ENCODE results near the gene FPR2. TPM values are rescaled to one million over a fixed set of nuclear protein-coding genes. Genes with fewer than 3 reads are reported as not detected.

FPR2 gene
- total and polyA plus RNA-seq, 2 donors (not counting 3 experiments of a cell fraction or from before 2014, with no cell fraction given): not detected

GRCh38 chr19:51716925-51717324 lies 44.1 kb upstream of the FPR2 start:
- H2AFZ ChIP-seq (ENCODE audit: low read depth, low read length): no peak overlapping the region
- H3K36me3 ChIP-seq (ENCODE audit: control insufficient read depth in 2 of 2, extremely low read depth in 1 of 2, insufficient read depth in 2 of 2, low read length in 2 of 2): no peaks in the 10 kb centered on the region
- H3K79me2 ChIP-seq (ENCODE audit: control insufficient read depth, insufficient read depth, low read length): no peaks in the 10 kb centered on the region
- no peak for TF ChIP-seq EZH2 (IDR thresholded peaks at IDR 0.05; ENCODE audit: borderline replicate concordance, low read depth, low read length, severe bottlenecking)
- no peak for TF ChIP-seq FOS (IDR thresholded peaks at IDR 0.05; ENCODE audit: borderline replicate concordance, insufficient read depth, low read length)
- no peak for TF ChIP-seq CTCF (IDR thresholded peaks at IDR 0.05; ENCODE audit: extremely low read depth in 1 of 2, insufficient read depth in 1 of 2, low read depth in 1 of 2, low read length in 2 of 2)
- TF ChIP-seq JUN (IDR thresholded peaks at IDR 0.05; ENCODE audit: borderline replicate concordance, insufficient read depth, insufficient read length, low read depth): no peak
- TF ChIP-seq MYC (IDR thresholded peaks at IDR 0.05; ENCODE audit: low read depth, low read length): no peak
- no peak for TF ChIP-seq POLR2AphosphoS5 (IDR thresholded peaks at IDR 0.05; ENCODE audit: insufficient read depth, low read depth, low read length)
- TF ChIP-seq POLR2A (IDR thresholded peaks at IDR 0.05; ENCODE audit: low read depth, low read length): no peak
- TF ChIP-seq MAX (IDR thresholded peaks at IDR 0.05; ENCODE audit: insufficient read depth, insufficient read length): no peak
- no peak for TF ChIP-seq GATA2 (IDR thresholded peaks at IDR 0.05; ENCODE audit: insufficient read depth, insufficient read length, low read depth, low read length)
- H3K27me3 ChIP-seq (ENCODE audit: control insufficient read depth in 2 of 2, insufficient read depth in 2 of 2, low read length in 2 of 2): peaks cover 18 to 29% of the 10 kb centered on the region in 2 experiments
- H3K9me3 ChIP-seq (replicated peaks; ENCODE audit: control insufficient read depth, insufficient read depth, low read length): no peaks in the 10 kb centered on the region
- FAIRE-seq: no peak
- H3K27ac ChIP-seq (ENCODE audit: insufficient read depth, low read depth, low read length): no peak overlapping the region
- ChIA-PET CTCF (no interaction called here), POLR2A (no interaction called here)
- no peak overlapping the region for H3K9ac ChIP-seq (replicated peaks; ENCODE audit: extremely low read depth, insufficient read depth, low read length)
- intact Hi-C loops (cut with micrococcal nuclease) (no loop called here), dilution Hi-C loops (cut with MboI; ENCODE audit: extremely low pct_ligation_motif_present, low sequenced_read_pairs) (no loop called here)
- H3K4me1 ChIP-seq (ENCODE audit: control insufficient read depth, extremely low read depth, insufficient read depth, low read length): no peaks in the 10 kb centered on the region
- no TSS peak for BruUV-seq (replicated peaks)
- no peak for DNase-seq (ENCODE audit: low read depth, low spot score)
- H3K9me1 ChIP-seq (replicated peaks; ENCODE audit: control insufficient read depth, extremely low read depth, insufficient read depth, low read length): no peaks in the 10 kb centered on the region
- H3K4me2 ChIP-seq (ENCODE audit: insufficient read depth, low read length): no peak overlapping the region
- no peaks in the 10 kb centered on the region for H4K20me1 ChIP-seq (replicated peaks; ENCODE audit: control insufficient read depth, extremely low read depth, insufficient read depth, low read length)
- no peak overlapping the region for H3K4me3 ChIP-seq (replicated peaks in 1 of 3; ENCODE audit: insufficient read depth in 1 of 3, low read depth in 1 of 3, low read length in 3 of 3)

All from endothelial cell of umbilical vein (primary cell).